SK-N-MC (cell line): Measurements from ENCODE around the gene EDA.

Experiments
- EZH2 ChIP-seq: fragments of 200-600 bp; sonication (generic); IDR thresholded peaks from one replicate; pipeline ENCODE4 v1.6.1; 2017; ENCODE audit warnings: antibody characterized with exemption
- POLR2AphosphoS5 ChIP-seq: IDR thresholded peaks from 2 replicates; pipeline ENCODE4 v1.6.1; 2012; ENCODE audit warnings: mild to moderate bottlenecking, low read depth, low read length, borderline replicate concordance

DNA sequence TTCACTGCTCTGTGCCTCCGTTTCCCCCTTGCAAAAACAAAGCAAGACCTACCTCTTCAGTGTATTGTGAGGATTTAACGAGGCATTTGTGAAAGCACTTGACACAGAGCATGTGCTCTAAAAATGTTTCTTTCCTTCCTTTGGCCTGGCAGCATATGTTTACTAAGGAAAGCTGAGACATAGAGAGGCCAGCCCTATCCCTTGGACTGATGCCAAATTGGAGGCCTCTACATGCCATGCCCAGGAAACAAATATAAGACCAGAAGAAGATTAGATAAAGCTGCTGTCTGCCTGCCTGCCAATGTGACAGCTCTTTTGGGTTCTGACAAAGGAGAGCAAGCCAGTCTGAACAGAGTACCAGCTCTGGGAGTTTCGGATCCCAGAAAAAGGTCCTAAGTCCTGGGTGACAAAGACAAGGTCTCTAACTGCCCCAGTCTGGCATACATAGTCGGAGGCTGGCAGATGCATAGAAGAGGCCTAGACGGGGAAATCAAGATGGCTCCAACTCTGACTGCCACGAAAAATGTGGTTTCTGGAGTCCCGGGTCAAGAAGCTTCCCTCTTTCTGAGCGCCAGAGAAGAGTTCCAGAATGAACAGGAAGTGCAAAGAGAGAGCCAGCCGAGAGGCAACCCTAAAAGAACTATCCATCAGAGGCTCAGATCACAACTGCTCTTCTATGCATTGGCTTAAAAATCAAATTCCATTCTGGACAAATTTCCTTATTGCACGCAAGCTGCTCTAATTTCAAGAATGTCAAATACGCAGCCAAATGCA, 472.1 kb downstream of the EDA start:
- TF ChIP-seq EZH2 (no peak), POLR2AphosphoS5 (no peak)
